Activated T-cell treated with anti-CD3 and anti-CD28 coated beads, Interleukin-2, amount 50 U/mL, for 72 hours (primary cell): ENCODE measurements around the gene FAM153A. TPM values are rescaled to one million over a fixed set of nuclear protein-coding genes. Genes with fewer than 3 reads are reported as not detected.
"Not testable (repeated sequence)": the region's sequence is repeated elsewhere in the genome, so short reads cannot be mapped to it uniquely, and the experiment has no call there.

Experiments
- ATAC-seq, 2 donors: fragments of 150-1000 bp; cut with Tn5 transposase; replicated peaks in 1 of 2; 2 replicates each; pipeline ENCODE4 v1.10.0; 2021; ENCODE audit warnings: moderate library complexity in 2 of 2, mild to moderate bottlenecking in 1 of 2
- DNase-seq, 2 donors: peaks; one replicate each; pipeline ENCODE4 v3.0.0; 2021 to 2022; ENCODE audit warnings: mixed read lengths in 1 of 2
- H3K27ac Mint-ChIP-seq: one replicate; pipeline ENCODE4 v1.8.0; 2022; ENCODE audit warnings: mild to moderate bottlenecking, moderate library complexity, mixed read lengths
- H3K27me3 Mint-ChIP-seq: one replicate; pipeline ENCODE4 v1.8.0; 2022; ENCODE audit warnings: low read depth, mixed read lengths
- H3K36me3 Mint-ChIP-seq, 2 donors: one replicate each; pipeline ENCODE4 v1.8.0; 2022; ENCODE audit warnings: mixed read lengths in 2 of 2, mild to moderate bottlenecking in 1 of 2; ENCODE audit not compliant: insufficient read depth in 2 of 2
- H3K4me1 Mint-ChIP-seq: one replicate; pipeline ENCODE4 v1.8.0; 2022; ENCODE audit warnings: low read depth, mixed read lengths
- H3K4me3 Mint-ChIP-seq, 2 donors: one replicate each; pipeline ENCODE4 v1.8.0; 2022; ENCODE audit warnings: mild to moderate bottlenecking in 2 of 2, mixed read lengths in 2 of 2, moderate library complexity in 2 of 2
- H3K9me3 Mint-ChIP-seq, 2 donors: one replicate each; pipeline ENCODE4 v1.8.0; 2022; ENCODE audit warnings: mixed read lengths in 2 of 2
- total RNA-seq, 2 donors: library from RNA; stranded (reverse); gene quantifications; one replicate each; pipeline ENCODE4 v1.2.3, GENCODE V29; 2022

The FAM153A gene
- total RNA-seq, result 10 to 100 TPM in 1 of 2 donors, 1 to 10 TPM in 1; 6.9 to 58.1 TPM

GRCh38 chr5:177782792-177783633, at the start of gene FAM153A:
Gene FAM153A, minus strand, starts transcription at chr5:177782899.
- not testable (repeated sequence) for H3K4me1 Mint-ChIP-seq, H3K27me3 Mint-ChIP-seq, H3K36me3 Mint-ChIP-seq, H3K27ac Mint-ChIP-seq, H3K9me3 Mint-ChIP-seq
- DNase-seq (peak in 1 of 2 donors; percentile 20), ATAC-seq (peak; percentile 99 to 100)
- peak within 1 kb of the TSS; percentile 69 to 70 for H3K4me3 Mint-ChIP-seq

- not testable (repeated sequence) for H3K27me3 Mint-ChIP-seq, H3K27ac Mint-ChIP-seq
These were observed 49.6 kb upstream of the FAM153A start for GRCh38 chr5:177832287-177832686.

GRCh38 chr5:177826073-177826472, 43.4 kb upstream of the FAM153A start:
- not testable (repeated sequence) for H3K9me3 Mint-ChIP-seq, H3K27me3 Mint-ChIP-seq, H3K36me3 Mint-ChIP-seq, H3K4me3 Mint-ChIP-seq, H3K4me1 Mint-ChIP-seq, H3K27ac Mint-ChIP-seq
- peak; percentile 9 to 10 for DNase-seq
- peak; percentile 98 to 99 for ATAC-seq

More at GRCh38 chr5:177832287-177832686, 49.6 kb upstream of the FAM153A start:
- not testable (repeated sequence) for H3K4me1 Mint-ChIP-seq, DNase-seq, H3K36me3 Mint-ChIP-seq, H3K4me3 Mint-ChIP-seq, H3K9me3 Mint-ChIP-seq, ATAC-seq

GRCh38 chr5:177824776-177825175, 42.1 kb upstream of the FAM153A start:
- not testable (repeated sequence) for H3K36me3 Mint-ChIP-seq, H3K27ac Mint-ChIP-seq

GRCh38 chr5:177822489-177822888, 39.8 kb upstream of the FAM153A start:
- H3K36me3 Mint-ChIP-seq, H3K4me1 Mint-ChIP-seq, H3K9me3 Mint-ChIP-seq, ATAC-seq, DNase-seq, H3K27me3 Mint-ChIP-seq, H3K27ac Mint-ChIP-seq, H3K4me3 Mint-ChIP-seq: not testable (repeated sequence)

More at GRCh38 chr5:177824776-177825175, 42.1 kb upstream of the FAM153A start:
- H3K4me1 Mint-ChIP-seq, DNase-seq, H3K4me3 Mint-ChIP-seq, H3K9me3 Mint-ChIP-seq, H3K27me3 Mint-ChIP-seq, ATAC-seq: not testable (repeated sequence)

- ATAC-seq, H3K36me3 Mint-ChIP-seq, H3K27me3 Mint-ChIP-seq, DNase-seq, H3K9me3 Mint-ChIP-seq, H3K4me1 Mint-ChIP-seq, H3K27ac Mint-ChIP-seq, H3K4me3 Mint-ChIP-seq: not testable (repeated sequence)
These were observed 37.0 kb upstream of the FAM153A start for GRCh38 chr5:177819664-177820063.

- not testable (repeated sequence) for H3K4me1 Mint-ChIP-seq, H3K27me3 Mint-ChIP-seq, H3K4me3 Mint-ChIP-seq, H3K9me3 Mint-ChIP-seq, DNase-seq, H3K27ac Mint-ChIP-seq, H3K36me3 Mint-ChIP-seq
- ATAC-seq, result peak; percentile 36 to 43
These were observed 30.2 kb upstream of the FAM153A start for GRCh38 chr5:177812814-177813425.

- not testable (repeated sequence) for H3K4me1 Mint-ChIP-seq, DNase-seq, H3K27ac Mint-ChIP-seq, H3K4me3 Mint-ChIP-seq, H3K9me3 Mint-ChIP-seq, H3K36me3 Mint-ChIP-seq, H3K27me3 Mint-ChIP-seq
- peak; percentile 41 to 43 for ATAC-seq
These were observed 29.6 kb upstream of the FAM153A start for GRCh38 chr5:177812160-177812743.

GRCh38 chr5:177809209-177809913, 26.7 kb upstream of the FAM153A start:
- H3K4me1 Mint-ChIP-seq, H3K36me3 Mint-ChIP-seq, H3K9me3 Mint-ChIP-seq, H3K27ac Mint-ChIP-seq, H3K27me3 Mint-ChIP-seq, H3K4me3 Mint-ChIP-seq: not testable (repeated sequence)
- peak; percentile 30 to 56 for DNase-seq
- peak; percentile 86 to 87 for ATAC-seq

GRCh38 chr5:177808420-177808819, 25.7 kb upstream of the FAM153A start:
- not testable (repeated sequence) for H3K4me1 Mint-ChIP-seq, ATAC-seq, H3K27ac Mint-ChIP-seq, H3K9me3 Mint-ChIP-seq, H3K4me3 Mint-ChIP-seq, H3K27me3 Mint-ChIP-seq, H3K36me3 Mint-ChIP-seq, DNase-seq

- H3K27me3 Mint-ChIP-seq, DNase-seq, H3K27ac Mint-ChIP-seq, ATAC-seq, H3K36me3 Mint-ChIP-seq, H3K4me1 Mint-ChIP-seq, H3K4me3 Mint-ChIP-seq, H3K9me3 Mint-ChIP-seq: not testable (repeated sequence)
These were observed 24.6 kb upstream of the FAM153A start for GRCh38 chr5:177807265-177807664.

GRCh38 chr5:177801427-177801826, 18.7 kb upstream of the FAM153A start:
- peak; percentile 67 to 90 for ATAC-seq

More at GRCh38 chr5:177801427-177801826, 18.7 kb upstream of the FAM153A start:
- H3K27ac Mint-ChIP-seq, result peak overlapping the region; percentile 27
- H3K9me3 Mint-ChIP-seq, H3K4me1 Mint-ChIP-seq, DNase-seq, H3K27me3 Mint-ChIP-seq, H3K36me3 Mint-ChIP-seq: not testable (repeated sequence)
- peak overlapping the region in 1 of 2 donors; percentile 54 for H3K4me3 Mint-ChIP-seq
